ENCODE results near the gene HSPBP1. TPM values are rescaled to one million over a fixed set of nuclear protein-coding genes. Genes with fewer than 3 reads are reported as not detected.

Gene HSPBP1
- total RNA-seq, 1 experiment from 2014 or later = 63.0 TPM

- POLR2A ChIA-PET = no interaction called here
- DNase-seq (ENCODE audit: low read depth, low spot score) (no peak), ATAC-seq (no peak)
- no TSS peak for BruUV-seq (replicated peaks)
- H3K9me2 ChIP-seq (ENCODE audit: insufficient read depth) = no peaks in the 10 kb centered on the region
- CTCF ChIA-PET = no interaction called here
- no peak overlapping the region for H3K9ac ChIP-seq (ENCODE audit: low read length)
- H3K79me2 ChIP-seq (ENCODE audit: insufficient read depth, low read length) = peaks cover 4% of the 10 kb centered on the region; the same call in 1 of the 2 replicates
- intact Hi-C loops (cut with micrococcal nuclease) = no loop called here
- H4K20me1 ChIP-seq (ENCODE audit: insufficient read depth) = no peaks in the 10 kb centered on the region
- no peak overlapping the region for H2AFZ ChIP-seq (ENCODE audit: low read depth, low read length, poor library complexity, severe bottlenecking)
- H3K36me3 ChIP-seq (ENCODE audit: control insufficient read depth in 1 of 2, insufficient read depth in 2 of 2, low read length in 2 of 2) = peaks cover 10 to 24% of the 10 kb centered on the region in 2 experiments
- H3K27ac ChIP-seq (ENCODE audit: low read depth, low read length) = no peak overlapping the region
- H3K9me3 ChIP-seq (ENCODE audit: control insufficient read depth in 1 of 2, insufficient read depth in 1 of 2, low read depth in 1 of 2, low read length in 2 of 2) = no peaks in the 10 kb centered on the region
- no peak overlapping the region for H3K4me2 ChIP-seq (ENCODE audit: low read length)
- TF ChIP-seq ZFX (IDR thresholded peaks at IDR 0.05) (no peak), ZNF274 (IDR thresholded peaks at IDR 0.05; ENCODE audit: low read depth, low read length) (no peak), RAD21 (IDR thresholded peaks at IDR 0.05; ENCODE audit: low read depth) (no peak), EZH2 (IDR thresholded peaks at IDR 0.05) (no peak), YY1 (IDR thresholded peaks at IDR 0.05; ENCODE audit: extremely low read depth, insufficient replicate concordance, low read depth, low read length) (no peak), ELF1 (IDR thresholded peaks at IDR 0.05; ENCODE audit: borderline replicate concordance, low read depth) (no peak), SP1 (IDR thresholded peaks at IDR 0.05; ENCODE audit: low read depth) (no peak), POLR2A (IDR thresholded peaks at IDR 0.05; ENCODE audit: borderline replicate concordance, extremely low read depth, insufficient read depth, insufficient read length) (no peak), JUND (IDR thresholded peaks at IDR 0.05) (no peak), ATF3 (IDR thresholded peaks at IDR 0.05) (no peak), EGR1 (IDR thresholded peaks at IDR 0.05; ENCODE audit: low read depth) (no peak), TCF7L2 (IDR thresholded peaks at IDR 0.05; ENCODE audit: borderline replicate concordance, extremely low read depth, insufficient read depth, insufficient read length) (no peak), SRF (IDR thresholded peaks at IDR 0.05; ENCODE audit: low read depth) (no peak), REST (IDR thresholded peaks at IDR 0.05; ENCODE audit: low read depth) (no peak)
- H3K27me3 ChIP-seq (ENCODE audit: insufficient read depth, low read length) = no peaks in the 10 kb centered on the region
- RAD21 ChIA-PET (ENCODE audit: low non-redundant PET in 1 of 2, low total read pairs in 2 of 2, uncharacterized antibody in 2 of 2, unreplicated experiment in 2 of 2) = no interaction called here
- no peak overlapping the region for H3K4me3 ChIP-seq (replicated peaks in 1 of 2; ENCODE audit: low read depth in 1 of 2, low read length in 2 of 2)
- H3K4me1 ChIP-seq (ENCODE audit: control insufficient read depth in 1 of 2, insufficient read depth in 2 of 2, low read length in 2 of 2) = no peaks in the 10 kb centered on the region
These were observed 49.6 kb downstream of the HSPBP1 start for GRCh38 chr19:55230329-55230728.
